HEK293 (cell line): ENCODE measurements around the gene STRN3.
A peak's percentile ranks its signal among the peaks of the same experiment; 100 is the strongest.

Experiments
- CTCF ChIA-PET: fragments of 350-600 bp; formaldehyde crosslinking; extraction: SDS; loops from one replicate; lab custom pipeline; 2021; ENCODE audit warnings: antibody characterized with exemption; lab: Yijun Ruan, JAX
- POLR2A ChIA-PET: fragments of 300-600 bp; formaldehyde crosslinking; extraction: SDS; loops from one replicate; lab custom pipeline; 2020; ENCODE audit warnings: antibody characterized with exemption, inconsistent platforms; lab: Yijun Ruan, JAX
- H3K27ac ChIP-seq: fragments of 200-500 bp; sonication (Bioruptor generic); 2 replicates; pipeline ENCODE4 v1.5.1; 2014; ENCODE audit warnings: low read depth, low read length, control low read depth, inconsistent platforms; ENCODE audit errors: extremely low read depth
- H3K36me3 ChIP-seq, 2 experiments: fragments of 200-500 bp in 1 of 2; sonication (Bioruptor generic) in 1 of 2; 1 replicate in 1 of 2; 2 replicates in 1 of 2; pipeline ENCODE4 v1.5.1; 2014 to 2017; ENCODE audit warnings: inconsistent platforms in 2 of 2, low read length in 2 of 2; ENCODE audit not compliant: control insufficient read depth in 2 of 2, insufficient read depth in 1 of 2
- H3K4me1 ChIP-seq: fragments of 200-500 bp; sonication (Bioruptor generic); 2 replicates; pipeline ENCODE4 v1.5.1; 2014; ENCODE audit warnings: mild to moderate bottlenecking, low read length, inconsistent platforms; ENCODE audit not compliant: control insufficient read depth, insufficient read depth
- H3K4me3 ChIP-seq: 2 replicates; pipeline ENCODE4 v1.5.1; 2011; ENCODE audit warnings: low read depth, mild to moderate bottlenecking, control low read depth, low read length, moderate library complexity
- H3K9me3 ChIP-seq: fragments of 200-500 bp; sonication (Bioruptor generic); 2 replicates; pipeline ENCODE4 v1.5.1; 2014; ENCODE audit warnings: low read depth, low read length, inconsistent platforms; ENCODE audit not compliant: control insufficient read depth, insufficient read depth
- BCL11B ChIP-seq: fragments of 450-650 bp; formaldehyde crosslinking; IDR thresholded peaks from 2 replicates; pipeline ENCODE4 v1.5.1; 2016; ENCODE audit warnings: low read depth, missing biosample characterization, missing genetic modification characterization
- GLIS2 ChIP-seq: fragments of 450-650 bp; formaldehyde crosslinking; IDR thresholded peaks from 2 replicates; pipeline ENCODE4 v1.5.1; 2016; ENCODE audit warnings: missing biosample characterization, missing genetic modification characterization
- KLF10 ChIP-seq: fragments of 450-650 bp; IDR thresholded peaks from 2 replicates; pipeline ENCODE4 v1.5.1; 2018; ENCODE audit warnings: missing biosample characterization, mild to moderate bottlenecking, missing genetic modification characterization
- MYNN ChIP-seq: fragments of 450-650 bp; formaldehyde crosslinking; IDR thresholded peaks from 2 replicates; pipeline ENCODE4 v1.5.1; 2016; ENCODE audit warnings: missing biosample characterization, missing genetic modification characterization, borderline replicate concordance
- RBAK ChIP-seq: fragments of 450-650 bp; formaldehyde crosslinking; IDR thresholded peaks from 2 replicates; pipeline ENCODE4 v1.5.1; 2016; ENCODE audit warnings: missing biosample characterization, missing genetic modification characterization
- SP7 ChIP-seq: fragments of 450-650 bp; formaldehyde crosslinking; IDR thresholded peaks from 2 replicates; pipeline ENCODE4 v1.5.1; 2016; ENCODE audit warnings: missing biosample characterization, missing genetic modification characterization
- ZBTB20 ChIP-seq: fragments of 450-650 bp; formaldehyde crosslinking; IDR thresholded peaks from 2 replicates; pipeline ENCODE4 v1.5.1; 2016; ENCODE audit warnings: missing biosample characterization, missing genetic modification characterization
- ZFP41 ChIP-seq: fragments of 450-650 bp; formaldehyde crosslinking; IDR thresholded peaks from 2 replicates; pipeline ENCODE4 v1.5.1; 2016; ENCODE audit warnings: missing biosample characterization, missing genetic modification characterization, borderline replicate concordance
- ZNF112 ChIP-seq: fragments of 450-650 bp; formaldehyde crosslinking; IDR thresholded peaks from 2 replicates; pipeline ENCODE4 v1.5.0; 2017; ENCODE audit warnings: missing biosample characterization, missing genetic modification characterization
- ZNF146 ChIP-seq: fragments of 450-650 bp; formaldehyde crosslinking; IDR thresholded peaks from 2 replicates; pipeline ENCODE4 v1.5.1; 2016; ENCODE audit warnings: missing biosample characterization, missing genetic modification characterization
- ZNF157 ChIP-seq: fragments of 450-650 bp; formaldehyde crosslinking; IDR thresholded peaks from 2 replicates; pipeline ENCODE4 v1.5.1; 2016; ENCODE audit warnings: missing biosample characterization, missing genetic modification characterization
- ZNF341 ChIP-seq: fragments of 450-650 bp; formaldehyde crosslinking; IDR thresholded peaks from 2 replicates; pipeline ENCODE4; 2016; ENCODE audit warnings: low read depth, missing biosample characterization, missing genetic modification characterization
- ZNF354C ChIP-seq: fragments of 450-650 bp; formaldehyde crosslinking; IDR thresholded peaks from 2 replicates; pipeline ENCODE4 v1.5.1; 2016; ENCODE audit warnings: missing biosample characterization, missing genetic modification characterization, low read depth, borderline replicate concordance
- ZNF391 ChIP-seq: fragments of 450-650 bp; formaldehyde crosslinking; IDR thresholded peaks from 2 replicates; pipeline ENCODE4 v1.5.1; 2016; ENCODE audit warnings: low read depth, missing biosample characterization, missing genetic modification characterization, borderline replicate concordance
- ZNF398 ChIP-seq: fragments of 450-650 bp; formaldehyde crosslinking; IDR thresholded peaks from 2 replicates; pipeline ENCODE4 v1.5.1; 2017; ENCODE audit warnings: missing biosample characterization, missing genetic modification characterization
- ZNF433 ChIP-seq: fragments of 450-650 bp; formaldehyde crosslinking; IDR thresholded peaks from 2 replicates; pipeline ENCODE4 v1.5.1; 2016; ENCODE audit warnings: missing biosample characterization, missing genetic modification characterization, low read depth
- ZNF514 ChIP-seq: fragments of 450-650 bp; formaldehyde crosslinking; IDR thresholded peaks from 2 replicates; pipeline ENCODE4 v1.5.1; 2016; ENCODE audit warnings: missing biosample characterization, missing genetic modification characterization
- ZNF629 ChIP-seq: fragments of 450-650 bp; formaldehyde crosslinking; IDR thresholded peaks from 2 replicates; pipeline ENCODE4 v1.5.1; 2017; ENCODE audit warnings: missing biosample characterization, missing genetic modification characterization
- ZNF654 ChIP-seq: fragments of 450-650 bp; formaldehyde crosslinking; IDR thresholded peaks from 2 replicates; pipeline ENCODE4 v1.5.1; 2016; ENCODE audit warnings: low read depth, missing biosample characterization, missing genetic modification characterization
- ZNF670 ChIP-seq: fragments of 450-650 bp; formaldehyde crosslinking; IDR thresholded peaks from 2 replicates; pipeline ENCODE4 v1.5.1; 2016; ENCODE audit warnings: missing biosample characterization, missing genetic modification characterization, low read depth
- ZNF677 ChIP-seq: fragments of 450-650 bp; IDR thresholded peaks from 2 replicates; pipeline ENCODE4 v1.5.0; 2018; ENCODE audit warnings: missing biosample characterization, mild to moderate bottlenecking, missing genetic modification characterization, moderate library complexity
- ZNF707 ChIP-seq: fragments of 450-650 bp; formaldehyde crosslinking; IDR thresholded peaks from 2 replicates; pipeline ENCODE4 v1.5.1; 2016; ENCODE audit warnings: missing biosample characterization, missing genetic modification characterization
- ZNF777 ChIP-seq: fragments of 450-650 bp; formaldehyde crosslinking; IDR thresholded peaks from 2 replicates; pipeline ENCODE4 v1.5.1; 2017; ENCODE audit warnings: missing biosample characterization, missing genetic modification characterization, borderline replicate concordance
- ZNF791 ChIP-seq: fragments of 450-650 bp; formaldehyde crosslinking; IDR thresholded peaks from 2 replicates; pipeline ENCODE4 v1.5.1; 2016; ENCODE audit warnings: missing biosample characterization, missing genetic modification characterization
- ZXDB ChIP-seq: fragments of 450-650 bp; formaldehyde crosslinking; IDR thresholded peaks from 2 replicates; pipeline ENCODE4 v1.5.1; 2016; ENCODE audit warnings: missing biosample characterization, missing genetic modification characterization
- TF ChIP-seq, protein P1 (sequence below): fragments of 450-650 bp; formaldehyde crosslinking; IDR thresholded peaks from 2 replicates; pipeline ENCODE4 v1.5.1; 2016; ENCODE audit warnings: missing biosample characterization, missing genetic modification characterization
- TF ChIP-seq, protein P2 (sequence below): fragments of 450-650 bp; formaldehyde crosslinking; optimal IDR thresholded peaks from 2 replicates; pipeline ENCODE3; 2016; ENCODE audit warnings: missing biosample characterization, mild to moderate bottlenecking, missing genetic modification characterization
- TF ChIP-seq, protein P3 (sequence below): fragments of 450-650 bp; formaldehyde crosslinking; IDR thresholded peaks from 2 replicates; pipeline ENCODE4 v1.5.1; 2017; ENCODE audit warnings: missing biosample characterization, missing genetic modification characterization
- TF ChIP-seq, protein P4 (sequence below): fragments of 450-650 bp; formaldehyde crosslinking; IDR thresholded peaks from 2 replicates; pipeline ENCODE4 v1.5.1; 2017; ENCODE audit warnings: missing biosample characterization, missing genetic modification characterization

The STRN3 gene

GRCh38 chr14:31026450-31027235, 464 bp upstream of the STRN3 start (continued):
- TF ChIP-seq ZNF398, result peak; percentile 66
- TF ChIP-seq BCL11B (tag by site-specific recombination), result peak; percentile 87
- TF ChIP-seq, protein P1, sequence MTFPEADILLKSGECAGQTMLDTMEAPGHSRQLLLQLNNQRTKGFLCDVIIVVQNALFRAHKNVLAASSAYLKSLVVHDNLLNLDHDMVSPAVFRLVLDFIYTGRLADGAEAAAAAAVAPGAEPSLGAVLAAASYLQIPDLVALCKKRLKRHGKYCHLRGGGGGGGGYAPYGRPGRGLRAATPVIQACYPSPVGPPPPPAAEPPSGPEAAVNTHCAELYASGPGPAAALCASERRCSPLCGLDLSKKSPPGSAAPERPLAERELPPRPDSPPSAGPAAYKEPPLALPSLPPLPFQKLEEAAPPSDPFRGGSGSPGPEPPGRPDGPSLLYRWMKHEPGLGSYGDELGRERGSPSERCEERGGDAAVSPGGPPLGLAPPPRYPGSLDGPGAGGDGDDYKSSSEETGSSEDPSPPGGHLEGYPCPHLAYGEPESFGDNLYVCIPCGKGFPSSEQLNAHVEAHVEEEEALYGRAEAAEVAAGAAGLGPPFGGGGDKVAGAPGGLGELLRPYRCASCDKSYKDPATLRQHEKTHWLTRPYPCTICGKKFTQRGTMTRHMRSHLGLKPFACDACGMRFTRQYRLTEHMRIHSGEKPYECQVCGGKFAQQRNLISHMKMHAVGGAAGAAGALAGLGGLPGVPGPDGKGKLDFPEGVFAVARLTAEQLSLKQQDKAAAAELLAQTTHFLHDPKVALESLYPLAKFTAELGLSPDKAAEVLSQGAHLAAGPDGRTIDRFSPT, result no peak
- TF ChIP-seq ZNF654, result no peak
- 0 out of 2 replicates have a peak, but pooled peaks have one; percentile 55 for TF ChIP-seq SP7
- TF ChIP-seq ZNF777 (tag by site-specific recombination), result no peak
- no peak for TF ChIP-seq ZNF391 (tag by site-specific recombination)
- TF ChIP-seq RBAK (tag by site-specific recombination), result no peak
- TF ChIP-seq, all 188 proteins: peak for 46

DNA sequence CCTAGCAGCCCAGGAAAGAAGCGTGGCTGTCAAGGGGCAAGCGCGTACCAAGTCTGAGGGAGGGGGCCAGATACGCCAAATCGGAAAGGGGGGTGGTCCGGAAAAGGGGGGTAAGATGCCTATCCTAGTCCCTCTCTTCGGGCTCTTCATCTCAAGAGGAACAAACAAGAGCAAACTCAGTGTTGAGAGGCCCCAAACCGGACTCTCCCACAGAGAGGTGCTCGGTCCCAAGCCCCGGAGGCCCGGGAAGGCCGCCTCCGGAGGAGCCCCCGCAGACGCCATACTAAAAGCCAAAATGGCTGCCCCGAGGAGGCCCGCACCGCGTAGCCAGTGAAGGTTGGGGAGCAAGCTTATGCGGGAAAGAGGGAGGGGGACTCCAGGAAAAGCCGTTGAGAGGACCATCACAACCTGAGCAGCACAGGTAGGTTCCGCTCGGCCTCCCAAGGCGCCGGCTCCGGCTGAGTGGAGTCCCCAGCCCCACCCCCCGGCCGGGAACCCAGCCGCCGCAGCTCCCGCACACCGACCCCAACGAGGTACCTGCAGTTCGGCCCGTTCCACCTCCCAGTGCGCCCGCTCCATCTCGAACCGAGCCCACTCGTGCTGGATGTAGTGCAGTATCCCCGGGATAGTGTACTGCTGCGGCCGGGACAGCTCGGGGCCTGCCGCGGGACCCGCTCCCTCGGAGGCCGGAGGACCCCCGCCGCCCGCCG, 657 bp downstream of the STRN3 start, which contains the start of gene AP4S1:
Gene AP4S1 (plus strand): TSS at position 283 of the 710 bp plus-strand sequence. CDS start 40,548 bp downstream, outside the sequence.
- Histone ChIP-seq H3K4me3 (peak within 1 kb of the TSS; percentile 100), H3K27ac (peak within 1 kb of the TSS; percentile 98), H3K9me3 (no peaks in the 10 kb centered on the region), H3K36me3 (peaks cover 4 to 14% of the 10 kb centered on the region in 2 experiments; a peak in 2 of 3 replicates), H3K4me1 (peaks cover 12% of the 10 kb centered on the region)
- ChIA-PET CTCF (no interaction called here), POLR2A (interaction anchor here (0.6 to 2.1 kb wide), 10 partner anchors 13 to 182 kb away, joined by 3 to 10 read pairs (median 5); partner anchors contain the start of gene HECTD1)
- TF ChIP-seq, protein P2, sequence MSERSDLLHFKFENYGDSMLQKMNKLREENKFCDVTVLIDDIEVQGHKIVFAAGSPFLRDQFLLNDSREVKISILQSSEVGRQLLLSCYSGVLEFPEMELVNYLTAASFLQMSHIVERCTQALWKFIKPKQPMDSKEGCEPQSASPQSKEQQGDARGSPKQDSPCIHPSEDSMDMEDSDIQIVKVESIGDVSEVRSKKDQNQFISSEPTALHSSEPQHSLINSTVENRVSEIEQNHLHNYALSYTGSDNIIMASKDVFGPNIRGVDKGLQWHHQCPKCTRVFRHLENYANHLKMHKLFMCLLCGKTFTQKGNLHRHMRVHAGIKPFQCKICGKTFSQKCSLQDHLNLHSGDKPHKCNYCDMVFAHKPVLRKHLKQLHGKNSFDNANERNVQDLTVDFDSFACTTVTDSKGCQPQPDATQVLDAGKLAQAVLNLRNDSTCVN (tag by site-specific recombination), result peak; percentile 42
- no peak for TF ChIP-seq ZNF433 (tag by site-specific recombination)
- TF ChIP-seq ZBTB20 (tag by site-specific recombination), result no peak; the same call in none of the 2 replicates
- TF ChIP-seq, protein P3, sequence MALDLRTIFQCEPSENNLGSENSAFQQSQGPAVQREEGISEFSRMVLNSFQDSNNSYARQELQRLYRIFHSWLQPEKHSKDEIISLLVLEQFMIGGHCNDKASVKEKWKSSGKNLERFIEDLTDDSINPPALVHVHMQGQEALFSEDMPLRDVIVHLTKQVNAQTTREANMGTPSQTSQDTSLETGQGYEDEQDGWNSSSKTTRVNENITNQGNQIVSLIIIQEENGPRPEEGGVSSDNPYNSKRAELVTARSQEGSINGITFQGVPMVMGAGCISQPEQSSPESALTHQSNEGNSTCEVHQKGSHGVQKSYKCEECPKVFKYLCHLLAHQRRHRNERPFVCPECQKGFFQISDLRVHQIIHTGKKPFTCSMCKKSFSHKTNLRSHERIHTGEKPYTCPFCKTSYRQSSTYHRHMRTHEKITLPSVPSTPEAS (tag by site-specific recombination), result no peak
- TF ChIP-seq ZNF354C (tag by site-specific recombination), result no peak
- TF ChIP-seq ZNF514 (tag by site-specific recombination), result no peak
- no peak for TF ChIP-seq ZNF670 (tag by site-specific recombination)
- TF ChIP-seq ZNF677, result no peak
- TF ChIP-seq ZXDB, result peak; percentile 62; the same call in 1 of the 2 replicates
- TF ChIP-seq ZNF157 (tag by site-specific recombination), result no peak
- TF ChIP-seq ZFP41 (tag by site-specific recombination), result no peak
- TF ChIP-seq KLF10, result 0 out of 2 replicates have a peak, but pooled peaks have one; percentile 12
- TF ChIP-seq, protein P4, sequence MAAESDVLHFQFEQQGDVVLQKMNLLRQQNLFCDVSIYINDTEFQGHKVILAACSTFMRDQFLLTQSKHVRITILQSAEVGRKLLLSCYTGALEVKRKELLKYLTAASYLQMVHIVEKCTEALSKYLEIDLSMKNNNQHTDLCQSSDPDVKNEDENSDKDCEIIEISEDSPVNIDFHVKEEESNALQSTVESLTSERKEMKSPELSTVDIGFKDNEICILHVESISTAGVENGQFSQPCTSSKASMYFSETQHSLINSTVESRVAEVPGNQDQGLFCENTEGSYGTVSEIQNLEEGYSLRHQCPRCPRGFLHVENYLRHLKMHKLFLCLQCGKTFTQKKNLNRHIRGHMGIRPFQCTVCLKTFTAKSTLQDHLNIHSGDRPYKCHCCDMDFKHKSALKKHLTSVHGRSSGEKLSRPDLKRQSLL (tag by site-specific recombination), result no peak
- TF ChIP-seq ZNF791 (tag by site-specific recombination), result no peak
- TF ChIP-seq ZNF341 (tag by site-specific recombination), result peak; percentile 72
- TF ChIP-seq GLIS2 (tag by site-specific recombination), result peak; percentile 89
- peak; percentile 29; the same call in 1 of the 2 replicates for TF ChIP-seq ZNF629 (tag by site-specific recombination)
- no peak for TF ChIP-seq ZNF112 (tag by site-specific recombination)
- TF ChIP-seq ZNF707 (tag by site-specific recombination), result no peak
- TF ChIP-seq MYNN (tag by site-specific recombination), result no peak
- 0 out of 2 replicates have a peak, but pooled peaks have one; percentile 1 for TF ChIP-seq ZNF146
